Bronchial epithelial cell (primary cell): ENCODE data around the gene CPM. TPM values are rescaled to one million over a fixed set of nuclear protein-coding genes. Genes with fewer than 3 reads are reported as not detected.

Source experiments
- DNase-seq: peaks from one replicate; pipeline ENCODE4 v3.0.0-alpha.2; 2010; ENCODE audit warnings: low read depth
- FAIRE-seq: peaks from 2 replicates; lab custom pipeline; 2011; peaks lifted over from hg19 to GRCh38; lab: Jason Lieb, UNC
- H3K27me3 ChIP-seq: 2 replicates; pipeline ENCODE4 v1.5.1; 2011; ENCODE audit warnings: low read length; ENCODE audit not compliant: control insufficient read depth, insufficient read depth
- H3K36me3 ChIP-seq: 2 replicates; pipeline ENCODE4 v1.5.1; 2011; ENCODE audit warnings: low read length; ENCODE audit not compliant: control insufficient read depth, insufficient read depth
- H3K4me3 ChIP-seq: 2 replicates; pipeline ENCODE4 v1.5.1; 2011; ENCODE audit warnings: mild to moderate bottlenecking, low read depth, low read length, control low read depth
- CTCF ChIP-seq: IDR thresholded peaks from 2 replicates; pipeline ENCODE4 v1.5.1; 2011; ENCODE audit warnings: mild to moderate bottlenecking, moderate library complexity, low read length, control low read depth, inconsistent platforms; ENCODE audit not compliant: insufficient read depth, severe bottlenecking
- total RNA-seq: library from RNA; depleted of rRNA; stranded (reverse); fragments of >200 nt; gene quantifications from 2 replicates; pipeline ENCODE4 v1.2.1, GENCODE V29; 2014

Gene CPM
- total RNA-seq, 1 donor from 2014 or later = 7.1 TPM

GRCh38 chr12:68901551-68901950, 31.4 kb downstream of the CPM start:
- Histone ChIP-seq H3K36me3 (no peaks in the 10 kb centered on the region), H3K27me3 (no peaks in the 10 kb centered on the region), H3K4me3 (no peak overlapping the region)
- FAIRE-seq (no peak), DNase-seq (no peak)
- TF ChIP-seq CTCF = no peak

GRCh38 chr12:68901145-68901544, 31.8 kb downstream of the CPM start:
- TF ChIP-seq CTCF = no peak
- no peak for DNase-seq
- Histone ChIP-seq H3K4me3 (no peak overlapping the region), H3K36me3 (no peaks in the 10 kb centered on the region), H3K27me3 (no peaks in the 10 kb centered on the region)
- FAIRE-seq = no peak

GRCh38 chr12:68900241-68900640, 32.7 kb downstream of the CPM start:
- Histone ChIP-seq H3K36me3 (no peaks in the 10 kb centered on the region), H3K27me3 (no peaks in the 10 kb centered on the region), H3K4me3 (no peak overlapping the region)
- DNase-seq (no peak), FAIRE-seq (no peak)
- TF ChIP-seq CTCF = no peak

- no peaks in the 10 kb centered on the region for H3K27me3 ChIP-seq
- H3K4me3 ChIP-seq = no peak overlapping the region
- peak; percentile 60 for DNase-seq
- no peak for FAIRE-seq
- peak; percentile 67 for TF ChIP-seq CTCF
- no peaks in the 10 kb centered on the region for H3K36me3 ChIP-seq
Measured at GRCh38 chr12:68899251-68899771, 33.7 kb downstream of the CPM start.

- TF ChIP-seq CTCF = no peak
- DNase-seq (peak; percentile 70), FAIRE-seq (no peak)
- H3K27me3 ChIP-seq = no peaks in the 10 kb centered on the region
- H3K4me3 ChIP-seq = no peak overlapping the region
- no peaks in the 10 kb centered on the region for H3K36me3 ChIP-seq
Measured at GRCh38 chr12:68896881-68897540, 36.0 kb downstream of the CPM start.
